ENCODE data around the gene FRMD4A. TPM values are rescaled to one million over a fixed set of nuclear protein-coding genes. Genes with fewer than 3 reads are reported as not detected.

The FRMD4A gene
- total RNA-seq, 1 donor from 2014 or later, result 34.6 TPM

DNA sequence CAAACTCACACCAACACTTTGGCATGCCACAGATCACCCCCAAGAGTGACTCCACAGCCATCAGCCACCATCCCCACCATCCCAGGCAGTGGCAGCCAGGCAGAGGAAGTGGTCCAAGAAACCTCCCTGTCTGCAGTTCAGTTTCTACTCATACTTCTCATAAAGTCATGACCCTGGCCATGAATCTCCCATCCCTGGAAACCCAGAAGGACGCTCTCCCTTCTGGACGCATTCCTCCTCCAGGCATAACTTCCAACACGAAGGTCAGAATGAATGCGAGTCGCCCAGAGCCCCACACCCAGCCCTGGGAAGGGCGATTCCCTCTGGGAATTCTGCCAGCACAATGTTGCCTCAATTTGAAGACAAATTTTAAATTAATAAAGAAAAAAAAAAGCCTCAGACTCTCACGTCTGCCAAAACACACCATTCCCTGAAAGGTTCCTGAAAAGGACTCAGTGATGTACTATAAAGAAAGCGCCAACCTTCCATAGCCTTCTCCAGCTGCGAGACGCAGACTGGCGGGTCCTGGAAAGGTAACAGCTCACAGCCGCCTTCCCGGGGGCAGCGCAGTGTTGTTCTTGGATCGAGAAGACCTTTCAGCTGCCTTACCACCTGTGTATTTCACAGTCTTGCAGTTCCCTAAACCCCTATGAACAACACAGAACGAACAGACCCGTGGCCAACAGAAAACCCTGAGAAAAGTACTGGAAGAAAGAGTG, 307.6 kb downstream of the FRMD4A start:
- TF ChIP-seq, protein P1, sequence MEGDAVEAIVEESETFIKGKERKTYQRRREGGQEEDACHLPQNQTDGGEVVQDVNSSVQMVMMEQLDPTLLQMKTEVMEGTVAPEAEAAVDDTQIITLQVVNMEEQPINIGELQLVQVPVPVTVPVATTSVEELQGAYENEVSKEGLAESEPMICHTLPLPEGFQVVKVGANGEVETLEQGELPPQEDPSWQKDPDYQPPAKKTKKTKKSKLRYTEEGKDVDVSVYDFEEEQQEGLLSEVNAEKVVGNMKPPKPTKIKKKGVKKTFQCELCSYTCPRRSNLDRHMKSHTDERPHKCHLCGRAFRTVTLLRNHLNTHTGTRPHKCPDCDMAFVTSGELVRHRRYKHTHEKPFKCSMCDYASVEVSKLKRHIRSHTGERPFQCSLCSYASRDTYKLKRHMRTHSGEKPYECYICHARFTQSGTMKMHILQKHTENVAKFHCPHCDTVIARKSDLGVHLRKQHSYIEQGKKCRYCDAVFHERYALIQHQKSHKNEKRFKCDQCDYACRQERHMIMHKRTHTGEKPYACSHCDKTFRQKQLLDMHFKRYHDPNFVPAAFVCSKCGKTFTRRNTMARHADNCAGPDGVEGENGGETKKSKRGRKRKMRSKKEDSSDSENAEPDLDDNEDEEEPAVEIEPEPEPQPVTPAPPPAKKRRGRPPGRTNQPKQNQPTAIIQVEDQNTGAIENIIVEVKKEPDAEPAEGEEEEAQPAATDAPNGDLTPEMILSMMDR (conservative IDR thresholded peaks at IDR 0.05; ENCODE audit: low read depth, low read length), result no peak
- no peak for DNase-seq (ENCODE audit: low read depth)
- no peak overlapping the region for H3K4me3 ChIP-seq (ENCODE audit: low read depth, low read length)

DNA sequence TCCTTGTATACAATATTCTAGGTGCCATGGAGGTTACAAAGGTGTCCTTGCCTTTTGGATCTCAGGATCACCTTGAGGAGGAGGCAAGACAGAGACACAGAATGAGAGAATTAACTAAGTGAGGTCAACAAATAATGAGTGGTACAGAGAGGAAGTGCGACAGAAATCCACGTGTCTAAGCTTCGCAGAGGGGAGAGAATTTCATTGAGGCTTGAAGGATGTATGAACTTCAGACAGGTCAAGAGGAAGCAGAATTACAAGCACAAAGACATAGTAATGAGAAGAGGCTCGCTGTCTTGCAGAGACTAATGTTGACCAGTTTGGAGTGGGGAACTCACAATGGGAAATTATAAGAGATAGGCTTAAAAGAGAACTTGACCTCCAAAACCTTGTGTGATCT, 308.7 kb downstream of the FRMD4A start:
- no peak for DNase-seq (ENCODE audit: low read depth)
- TF ChIP-seq, protein P1 (conservative IDR thresholded peaks at IDR 0.05; ENCODE audit: low read depth, low read length), result no peak
- no peak overlapping the region for H3K4me3 ChIP-seq (ENCODE audit: low read depth, low read length)

DNA sequence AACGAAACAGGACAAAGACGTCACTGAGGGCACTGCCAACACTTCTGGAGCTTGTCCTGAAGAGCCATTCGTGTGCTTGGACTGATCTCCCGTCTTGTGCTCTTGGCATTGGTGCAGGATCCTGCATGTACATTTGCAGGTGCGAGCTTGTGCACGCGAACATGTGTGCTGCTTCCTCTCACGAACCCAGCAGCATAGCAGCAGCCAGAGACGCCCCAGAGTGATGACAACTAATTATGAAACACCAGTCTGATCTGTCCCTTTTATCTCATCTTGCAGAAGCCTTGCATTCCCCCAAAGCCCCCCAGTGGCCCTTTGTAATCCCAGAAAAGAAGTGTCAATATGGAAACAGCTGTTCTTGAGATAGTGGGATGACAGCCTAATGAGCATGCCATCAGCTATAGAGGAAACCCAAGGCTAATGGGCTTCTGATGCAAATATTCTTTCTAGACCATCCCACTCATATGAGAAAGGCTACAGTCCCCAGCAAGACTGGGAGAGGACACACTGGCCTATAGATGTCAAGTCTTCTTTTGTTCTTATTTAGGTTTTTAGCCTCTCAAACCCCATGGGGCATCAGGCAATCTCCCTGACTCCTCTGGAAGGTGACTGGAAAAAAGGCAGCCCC, 310.6 kb downstream of the FRMD4A start:
- no peak for DNase-seq (ENCODE audit: low read depth)
- no peak overlapping the region for H3K4me3 ChIP-seq (ENCODE audit: low read depth, low read length)
- TF ChIP-seq, protein P1 (conservative IDR thresholded peaks at IDR 0.05; ENCODE audit: low read depth, low read length), result no peak

DNA sequence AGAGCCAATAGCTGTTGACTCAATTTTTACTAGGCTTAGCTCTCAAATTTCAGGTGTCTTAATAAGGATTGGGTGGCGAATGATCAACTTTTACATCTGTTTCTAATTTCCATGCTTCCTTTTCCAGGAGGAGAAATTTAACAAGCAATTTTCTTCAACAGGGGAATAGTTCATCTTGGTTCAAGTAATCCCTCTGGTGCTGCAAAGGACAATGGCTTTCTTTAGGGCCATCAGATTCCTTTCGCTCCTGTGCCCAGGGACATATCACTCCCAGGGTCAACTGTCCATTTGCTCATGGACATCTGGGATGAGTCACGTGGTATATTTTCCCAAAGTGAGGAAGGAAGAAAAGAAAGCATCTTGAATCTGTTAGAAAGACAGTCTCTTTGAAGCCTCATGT, 313.3 kb downstream of the FRMD4A start:
- H3K4me3 ChIP-seq (ENCODE audit: low read depth, low read length), result no peak overlapping the region
- TF ChIP-seq, protein P1 (conservative IDR thresholded peaks at IDR 0.05; ENCODE audit: low read depth, low read length), result no peak

DNA sequence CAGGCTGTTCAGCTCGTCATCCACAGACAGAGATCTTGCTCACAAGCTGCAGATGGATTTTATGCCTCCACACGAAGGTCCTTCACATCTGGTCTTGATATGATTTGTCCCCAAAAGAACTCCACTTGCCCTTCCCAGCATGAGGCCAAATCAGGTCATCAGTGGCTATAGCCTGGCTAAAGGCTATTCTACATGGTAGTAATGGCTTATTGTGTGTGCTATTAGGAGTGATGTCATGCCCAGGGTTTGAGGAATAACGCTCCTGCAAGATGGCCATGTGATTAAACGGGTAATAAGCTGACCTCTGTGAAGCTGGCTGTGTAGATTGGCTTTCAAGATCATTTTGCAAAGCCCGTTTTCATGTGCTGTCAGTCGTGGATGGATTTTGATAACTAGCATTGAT, 313.8 kb downstream of the FRMD4A start:
- DNase-seq (ENCODE audit: low read depth), result no peak
- no peak overlapping the region for H3K4me3 ChIP-seq (ENCODE audit: low read depth, low read length)
- TF ChIP-seq, protein P1 (conservative IDR thresholded peaks at IDR 0.05; ENCODE audit: low read depth, low read length), result no peak

More for the DNA sequence above, 313.3 kb downstream of the FRMD4A start:
- DNase-seq (ENCODE audit: low read depth), result no peak

DNA sequence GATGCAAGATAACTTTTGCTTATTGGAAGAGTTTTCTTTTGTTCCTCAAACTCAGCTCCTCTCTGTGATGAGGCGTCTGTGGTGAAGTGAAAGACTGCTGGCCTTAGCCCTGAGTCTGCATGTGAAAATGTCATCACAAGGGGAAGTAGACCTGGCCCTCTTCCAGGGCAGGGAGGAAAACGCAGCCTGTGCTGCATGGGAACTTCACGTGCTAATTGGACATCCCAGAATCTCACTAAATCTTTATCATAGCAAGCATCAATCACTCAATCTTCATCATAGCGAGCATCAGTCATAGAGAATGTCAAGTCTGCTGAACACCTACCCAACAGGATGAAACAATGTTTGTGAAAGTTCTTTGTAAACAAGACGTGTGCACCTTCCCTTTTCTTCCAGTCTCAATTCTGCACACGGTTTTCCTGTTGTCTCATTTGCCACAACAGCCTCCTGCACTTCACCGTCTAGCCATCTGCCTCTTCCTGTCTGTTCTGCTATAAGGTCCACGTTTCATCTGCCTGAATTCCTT, 314.6 kb downstream of the FRMD4A start:
- no peak for DNase-seq (ENCODE audit: low read depth)
- no peak overlapping the region for H3K4me3 ChIP-seq (ENCODE audit: low read depth, low read length)
- TF ChIP-seq, protein P1 (conservative IDR thresholded peaks at IDR 0.05; ENCODE audit: low read depth, low read length), result no peak

Data from epithelial cell of proximal tubule (primary cell).